SK-MEL-5 (cell line): ENCODE measurements around the gene PRCD. TPM values are rescaled to one million over a fixed set of nuclear protein-coding genes. Genes with fewer than 3 reads are reported as not detected.

Source experiments
- DNase-seq: peaks from one replicate; pipeline ENCODE4 v3.0.0-alpha.2; 2016; ENCODE audit warnings: low read depth, low spot score
- in situ Hi-C: cut with HindIII; loops from 2 replicates; pipeline ENCODE4 v1.10.0; 2016; ENCODE audit warnings: low sequenced_read_pairs, high pct_unique_total_duplicates, low pct_unique_long_range_greater_than_20kb
- total RNA-seq: library from RNA; depleted of rRNA; stranded (reverse); fragments of >200 nt; shearing (Covaris generic); gene quantifications from 2 replicates; pipeline ENCODE4 v1.2.3, GENCODE V29; 2014

PRCD gene
- total RNA-seq, 1 experiment from 2014 or later: 15.8 TPM

- peak; percentile 11 for DNase-seq
- in situ Hi-C loops: loop anchor here (10.0 kb wide), 1 partner anchor 144 kb away; the partner anchor contains the start of gene MXRA7
Observed at GRCh38 chr17:76570877-76571471, 31.1 kb downstream of the PRCD start.

- in situ Hi-C loops: loop anchor here (10.0 kb wide), 1 partner anchor 142 kb away; the partner anchor contains the start of gene MXRA7
- peak; percentile 95 for DNase-seq
Observed at GRCh38 chr17:76572201-76572910, 32.5 kb downstream of the PRCD start.

GRCh38 chr17:76573096-76573495, 33.3 kb downstream of the PRCD start:
- in situ Hi-C loops: loop anchor here (10.0 kb wide), 1 partner anchor 142 kb away; the partner anchor contains the start of gene MXRA7

GRCh38 chr17:76574166-76574565, 34.3 kb downstream of the PRCD start:
- in situ Hi-C loops: loop anchor here (10.0 kb wide), 1 partner anchor 141 kb away; the partner anchor contains the start of gene MXRA7
- no peak for DNase-seq

More at GRCh38 chr17:76573096-76573495, 33.3 kb downstream of the PRCD start:
- no peak for DNase-seq

GRCh38 chr17:76575570-76575969, 35.7 kb downstream of the PRCD start:
- DNase-seq: peak; percentile 100
- in situ Hi-C loops: loop anchor here (10.0 kb wide), 1 partner anchor 139 kb away; the partner anchor contains the start of gene MXRA7

GRCh38 chr17:76576189-76576588, 36.3 kb downstream of the PRCD start:
- DNase-seq: peak; percentile 75
- in situ Hi-C loops: loop anchor here (10.0 kb wide), 1 partner anchor 139 kb away; the partner anchor contains the start of gene MXRA7

- no peak for DNase-seq
- in situ Hi-C loops: loop anchor here (10.0 kb wide), 1 partner anchor 137 kb away; the partner anchor contains the start of gene MXRA7
Observed at GRCh38 chr17:76577876-76578275, 38.0 kb downstream of the PRCD start.

- in situ Hi-C loops: loop anchor here (10.0 kb wide), 1 partner anchor 136 kb away; the partner anchor contains the start of gene MXRA7
- no peak for DNase-seq
Observed at GRCh38 chr17:76578376-76578775, 38.5 kb downstream of the PRCD start.

- DNase-seq: no peak
- in situ Hi-C loops: loop anchor here (10.0 kb wide), 1 partner anchor 136 kb away; the partner anchor contains the start of gene MXRA7
Observed at GRCh38 chr17:76579281-76579680, 39.4 kb downstream of the PRCD start.

- in situ Hi-C loops: no loop called here
- no peak for DNase-seq
Observed at GRCh38 chr17:76581515-76581914, 41.7 kb downstream of the PRCD start.

- in situ Hi-C loops: no loop called here
- no peak for DNase-seq
Observed at GRCh38 chr17:76582660-76583059, 42.8 kb downstream of the PRCD start.

GRCh38 chr17:76584427-76585032, 44.7 kb downstream of the PRCD start:
- in situ Hi-C loops: no loop called here
- no peak for DNase-seq

- in situ Hi-C loops: no loop called here
- no peak for DNase-seq
Observed at GRCh38 chr17:76585033-76585648, 45.3 kb downstream of the PRCD start.

- DNase-seq: peak; percentile 83
- in situ Hi-C loops: no loop called here
Observed at GRCh38 chr17:76585649-76586593, 46.1 kb downstream of the PRCD start, which contains the start of gene ST6GALNAC2. ST6GALNAC2 (minus strand) TSS chr17:76585860; CDS start chr17:76585808, 52 bp downstream.

GRCh38 chr17:76586741-76587487, 47.1 kb downstream of the PRCD start:
- no peak for DNase-seq
- in situ Hi-C loops: no loop called here

GRCh38 chr17:76588182-76588581, 48.3 kb downstream of the PRCD start:
- in situ Hi-C loops: no loop called here
- DNase-seq: no peak
